Endothelial cell of umbilical vein (primary cell): ENCODE data around the gene IL25. TPM values are rescaled to one million over a fixed set of nuclear protein-coding genes. Genes with fewer than 3 reads are reported as not detected.

Experiments used
- BruUV-seq: library from RNA; stranded (reverse); fragments of 400-500 nt; replicated peaks from 2 replicates; lab custom pipeline; 2021; lab: Mats Ljungman, UMichigan
- CTCF ChIA-PET: fragments of 300-600, 350-600 bp; sonication (Branson Sonifier 250); formaldehyde crosslinking; loops from one replicate; lab custom pipeline; 2021; ENCODE audit warnings: antibody characterized with exemption, inconsistent platforms; lab: Charles Lee
- POLR2A ChIA-PET: fragments of 300-600, 350-600 bp; sonication (Branson Sonifier 250); formaldehyde crosslinking; loops from one replicate; lab custom pipeline; 2021; ENCODE audit warnings: antibody characterized with exemption, inconsistent platforms; lab: Charles Lee
- DNase-seq: peaks from one replicate; pipeline ENCODE4 v3.0.0-alpha.2; 2011; ENCODE audit warnings: low read depth, low spot score
- FAIRE-seq: peaks from 2 replicates; lab custom pipeline; 2011; peaks lifted over from hg19 to GRCh38; lab: Jason Lieb, UNC
- H2AFZ ChIP-seq: 2 replicates; pipeline ENCODE4 v1.6.0; 2012; ENCODE audit warnings: low read depth, low read length, control low read depth, inconsistent platforms
- H3K27ac ChIP-seq: 2 replicates; pipeline ENCODE4 v1.5.1; 2011; ENCODE audit warnings: low read depth, mild to moderate bottlenecking, control low read depth, low read length, moderate library complexity; ENCODE audit not compliant: insufficient read depth
- H3K27me3 ChIP-seq, 2 experiments: 2 replicates each; pipeline versions ENCODE4 v1.6.0 to v1.6.1; 2011; ENCODE audit warnings: low read length in 2 of 2, mixed read lengths in 1 of 2; ENCODE audit not compliant: control insufficient read depth in 2 of 2, insufficient read depth in 2 of 2
- H3K36me3 ChIP-seq, 2 experiments: 2 replicates in 1 of 2; 3 replicates in 1 of 2; pipeline ENCODE4 v1.5.1; 2011; ENCODE audit warnings: low read length in 2 of 2, mild to moderate bottlenecking in 1 of 2, moderate library complexity in 1 of 2; ENCODE audit not compliant: control insufficient read depth in 2 of 2, insufficient read depth in 2 of 2; ENCODE audit errors: extremely low read depth in 1 of 2
- H3K4me1 ChIP-seq: 3 replicates; pipeline ENCODE4 v1.5.1; 2011; ENCODE audit warnings: mild to moderate bottlenecking, low read length; ENCODE audit not compliant: control insufficient read depth, insufficient read depth; ENCODE audit errors: extremely low read depth
- H3K4me2 ChIP-seq: 2 replicates; pipeline ENCODE4 v1.6.1; 2011; ENCODE audit warnings: low read length, control low read depth, mixed read lengths; ENCODE audit not compliant: insufficient read depth
- H3K4me3 ChIP-seq, 3 experiments: fragments of 200-600 bp in 1 of 3; sonication (generic), shearing (Covaris generic) in 1 of 3; replicated peaks in 1 of 3; 2 replicates each; pipeline ENCODE4 v1.5.1; 2011 to 2016; ENCODE audit warnings: control low read depth in 3 of 3, low read length in 3 of 3, mild to moderate bottlenecking in 2 of 3, inconsistent platforms in 1 of 3, low read depth in 1 of 3, moderate library complexity in 1 of 3; ENCODE audit not compliant: insufficient read depth in 1 of 3
- H3K79me2 ChIP-seq: 2 replicates; pipeline ENCODE4 v1.6.0; 2012; ENCODE audit warnings: low read length, inconsistent platforms; ENCODE audit not compliant: control insufficient read depth, insufficient read depth
- H3K9ac ChIP-seq: replicated peaks from 2 replicates; pipeline ENCODE3; 2011; ENCODE audit warnings: low read length, control low read depth; ENCODE audit not compliant: insufficient read depth; ENCODE audit errors: extremely low read depth
- H3K9me1 ChIP-seq: replicated peaks from 3 replicates; pipeline ENCODE4 v1.6.0; 2011; ENCODE audit warnings: mild to moderate bottlenecking, low read length; ENCODE audit not compliant: control insufficient read depth, insufficient read depth; ENCODE audit errors: extremely low read depth
- H3K9me3 ChIP-seq: replicated peaks from 2 replicates; pipeline ENCODE4 v1.5.1; 2012; ENCODE audit warnings: low read length, inconsistent platforms; ENCODE audit not compliant: control insufficient read depth, insufficient read depth
- H4K20me1 ChIP-seq: replicated peaks from 2 replicates; pipeline ENCODE3; 2011; ENCODE audit warnings: mild to moderate bottlenecking, low read length; ENCODE audit not compliant: control insufficient read depth, insufficient read depth; ENCODE audit errors: extremely low read depth
- EZH2 ChIP-seq: IDR thresholded peaks from 2 replicates; pipeline ENCODE4 v1.6.1; 2012; ENCODE audit warnings: borderline replicate concordance, low read depth, mild to moderate bottlenecking, moderate library complexity, low read length, inconsistent platforms; ENCODE audit not compliant: severe bottlenecking
- FOS ChIP-seq: IDR thresholded peaks from 2 replicates; pipeline ENCODE4 v1.6.1; 2011; ENCODE audit warnings: mild to moderate bottlenecking, low read length, moderate library complexity, borderline replicate concordance; ENCODE audit not compliant: insufficient read depth
- GATA2 ChIP-seq: IDR thresholded peaks from 2 replicates; pipeline ENCODE4 v1.7.0; 2011; ENCODE audit warnings: low read depth, mild to moderate bottlenecking, moderate library complexity, mixed read lengths, low read length; ENCODE audit not compliant: insufficient read length, insufficient read depth
- JUN ChIP-seq: IDR thresholded peaks from 2 replicates; pipeline ENCODE4 v1.6.1; 2011; ENCODE audit warnings: borderline replicate concordance, low read depth; ENCODE audit not compliant: insufficient read length, insufficient read depth
- MYC ChIP-seq: IDR thresholded peaks from one replicate; pipeline ENCODE4 v1.6.1; 2011; ENCODE audit warnings: mild to moderate bottlenecking, low read depth, low read length
- POLR2A ChIP-seq: IDR thresholded peaks from 2 replicates; pipeline ENCODE4 v1.6.1; 2012; ENCODE audit warnings: low read depth, mild to moderate bottlenecking, control low read depth, low read length
- POLR2AphosphoS5 ChIP-seq: IDR thresholded peaks from 2 replicates; pipeline ENCODE4 v1.6.1; 2012; ENCODE audit warnings: low read depth, mild to moderate bottlenecking, control low read depth, low read length, moderate library complexity; ENCODE audit not compliant: insufficient read depth
- dilution Hi-C: fragments of 300-500 bp; cut with MboI; formaldehyde crosslinking; loops from one replicate; pipeline ENCODE4 v1.15.0; 2019; ENCODE audit warnings: low sequenced_read_pairs; ENCODE audit not compliant: extremely low pct_ligation_motif_present
- intact Hi-C: fragments of 100-400 bp; cut with micrococcal nuclease; formaldehyde crosslinking; loops from one replicate; pipeline ENCODE4 v1.10.0; 2022
- polyA plus RNA-seq, 4 experiments: library from polyadenylated mRNA; depleted of rRNA in 3 of 4; stranded (reverse) in 3 of 4; unstranded in 1 of 4; fragments of >200 nt; gene quantifications; 2 replicates each; pipeline versions ENCODE4 v1.2.1 to v1.2.3, GENCODE V29; 2011 to 2012; ENCODE audit warnings: missing spikeins in 1 of 4
- total RNA-seq: library from RNA; stranded (reverse); gene quantifications from 2 replicates; pipeline ENCODE4 v1.2.3, GENCODE V29; 2021
- TF ChIP-seq, protein P1 (sequence below), 2 donors: IDR thresholded peaks; 1 replicate in 1 of 2; 2 replicates in 1 of 2; pipeline ENCODE4 v1.5.1; 2011; ENCODE audit warnings: low read length in 2 of 2, mild to moderate bottlenecking in 2 of 2, moderate library complexity in 2 of 2, control low read depth in 1 of 2, inconsistent platforms in 1 of 2, low read depth in 1 of 2; ENCODE audit not compliant: insufficient read depth in 1 of 2; ENCODE audit errors: extremely low read depth in 1 of 2
- TF ChIP-seq, protein P2 (sequence below): IDR thresholded peaks from 2 replicates; pipeline ENCODE4 v1.6.1; 2011; ENCODE audit not compliant: insufficient read depth, insufficient read length

Gene IL25
- total and polyA plus RNA-seq, 2 donors (not counting 3 experiments of a cell fraction or from before 2014, with no cell fraction given), result not detected

DNA sequence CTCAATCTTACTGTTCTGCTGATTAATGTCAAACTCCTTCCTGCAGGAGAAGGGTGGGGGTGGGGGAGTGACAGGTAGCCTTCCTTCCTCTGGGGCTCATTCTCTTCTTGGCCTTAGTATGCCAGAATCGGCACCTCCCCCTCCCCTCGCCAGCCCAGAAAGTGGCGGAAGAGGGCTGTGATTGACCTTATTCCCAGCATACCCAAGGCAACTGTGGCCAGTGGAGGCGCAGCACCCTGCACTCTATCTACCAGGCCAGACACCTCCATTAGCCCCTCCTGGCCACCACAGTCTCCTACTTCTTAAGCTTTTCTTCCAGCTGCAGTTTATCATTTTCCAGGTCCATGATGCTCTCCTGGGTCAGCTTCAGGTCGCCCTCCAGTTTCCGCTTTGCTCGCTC lies 20.0 kb downstream of the IL25 start:
- Histone ChIP-seq H3K27me3 (no peaks in the 10 kb centered on the region), H3K4me2 (no peak overlapping the region), H3K9me1 (no peaks in the 10 kb centered on the region), H3K79me2 (no peaks in the 10 kb centered on the region), H3K9me3 (no peaks in the 10 kb centered on the region), H3K4me1 (no peaks in the 10 kb centered on the region), H3K36me3 (no peaks in the 10 kb centered on the region), H3K27ac (no peak overlapping the region), H3K9ac (no peak overlapping the region), H2AFZ (no peak overlapping the region), H3K4me3 (no peak overlapping the region), H4K20me1 (no peaks in the 10 kb centered on the region)
- FAIRE-seq (no peak), DNase-seq (no peak)
- no TSS peak for BruUV-seq
- dilution Hi-C loops, result no loop called here
- intact Hi-C loops, result no loop called here
- POLR2A ChIA-PET, result no interaction called here
- CTCF ChIA-PET, result interaction anchor here (2.2 kb wide), 1 partner anchor 12 kb away, joined by 10 read pairs; no protein-coding TSS in a partner anchor
- TF ChIP-seq GATA2 (no peak), POLR2A (no peak), JUN (no peak), POLR2AphosphoS5 (no peak)
- TF ChIP-seq, protein P1, sequence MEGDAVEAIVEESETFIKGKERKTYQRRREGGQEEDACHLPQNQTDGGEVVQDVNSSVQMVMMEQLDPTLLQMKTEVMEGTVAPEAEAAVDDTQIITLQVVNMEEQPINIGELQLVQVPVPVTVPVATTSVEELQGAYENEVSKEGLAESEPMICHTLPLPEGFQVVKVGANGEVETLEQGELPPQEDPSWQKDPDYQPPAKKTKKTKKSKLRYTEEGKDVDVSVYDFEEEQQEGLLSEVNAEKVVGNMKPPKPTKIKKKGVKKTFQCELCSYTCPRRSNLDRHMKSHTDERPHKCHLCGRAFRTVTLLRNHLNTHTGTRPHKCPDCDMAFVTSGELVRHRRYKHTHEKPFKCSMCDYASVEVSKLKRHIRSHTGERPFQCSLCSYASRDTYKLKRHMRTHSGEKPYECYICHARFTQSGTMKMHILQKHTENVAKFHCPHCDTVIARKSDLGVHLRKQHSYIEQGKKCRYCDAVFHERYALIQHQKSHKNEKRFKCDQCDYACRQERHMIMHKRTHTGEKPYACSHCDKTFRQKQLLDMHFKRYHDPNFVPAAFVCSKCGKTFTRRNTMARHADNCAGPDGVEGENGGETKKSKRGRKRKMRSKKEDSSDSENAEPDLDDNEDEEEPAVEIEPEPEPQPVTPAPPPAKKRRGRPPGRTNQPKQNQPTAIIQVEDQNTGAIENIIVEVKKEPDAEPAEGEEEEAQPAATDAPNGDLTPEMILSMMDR (IDR thresholded peaks at IDR 0.05; ENCODE audit: extremely low read depth in 1 of 2, insufficient read depth in 1 of 2, low read depth in 1 of 2, low read length in 2 of 2), result no peak
- TF ChIP-seq, protein P2, sequence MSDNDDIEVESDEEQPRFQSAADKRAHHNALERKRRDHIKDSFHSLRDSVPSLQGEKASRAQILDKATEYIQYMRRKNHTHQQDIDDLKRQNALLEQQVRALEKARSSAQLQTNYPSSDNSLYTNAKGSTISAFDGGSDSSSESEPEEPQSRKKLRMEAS, result no peak

DNA sequence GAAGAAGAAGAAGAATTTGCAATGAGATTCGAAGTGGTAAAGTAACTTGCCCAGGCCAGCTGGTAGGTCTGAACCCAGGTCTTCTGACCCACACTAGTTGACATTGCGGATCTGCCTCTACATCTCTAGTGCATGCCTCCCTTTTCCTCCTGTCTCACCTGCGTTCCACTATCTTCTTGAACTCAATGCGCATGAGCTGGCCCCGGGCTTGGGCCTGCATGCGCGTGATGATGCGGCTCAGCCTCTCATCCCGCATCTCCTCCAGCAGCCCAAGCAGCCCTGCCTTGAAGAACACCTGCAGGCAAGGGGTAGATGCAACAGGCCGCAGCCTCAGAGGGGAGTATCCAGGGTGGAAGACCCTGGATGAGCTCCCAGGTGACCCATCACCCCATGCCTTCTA lies 23.5 kb downstream of the IL25 start:
- H3K4me3 ChIP-seq, result no peak overlapping the region
- DNase-seq (no peak), FAIRE-seq (no peak)
- no peaks in the 10 kb centered on the region for H3K79me2 ChIP-seq
- no peaks in the 10 kb centered on the region for H3K9me3 ChIP-seq
- dilution Hi-C loops, result no loop called here
- intact Hi-C loops, result no loop called here
- no peaks in the 10 kb centered on the region for H3K36me3 ChIP-seq
- no peak overlapping the region for H3K27ac ChIP-seq
- H3K4me1 ChIP-seq, result no peaks in the 10 kb centered on the region
- ChIA-PET POLR2A (no interaction called here), CTCF (no interaction called here)
- H3K9ac ChIP-seq, result no peak overlapping the region
- no peaks in the 10 kb centered on the region for H3K9me1 ChIP-seq
- no peak for TF ChIP-seq GATA2
- TF ChIP-seq, protein P1 (IDR thresholded peaks at IDR 0.05; ENCODE audit: extremely low read depth in 1 of 2, insufficient read depth in 1 of 2, low read depth in 1 of 2, low read length in 2 of 2), result no peak
- TF ChIP-seq FOS, result no peak
- TF ChIP-seq EZH2, result no peak
- TF ChIP-seq, protein P2, result no peak
- no peak for TF ChIP-seq POLR2AphosphoS5
- TF ChIP-seq MYC, result no peak
- no peak for TF ChIP-seq JUN
- no peak for TF ChIP-seq POLR2A
- H3K27me3 ChIP-seq, result no peaks in the 10 kb centered on the region
- no TSS peak for BruUV-seq
- H4K20me1 ChIP-seq, result no peaks in the 10 kb centered on the region
- H3K4me2 ChIP-seq, result no peak overlapping the region
- H2AFZ ChIP-seq, result no peak overlapping the region
